ENCODE results near the gene MKS1.

Gene MKS1

DNA sequence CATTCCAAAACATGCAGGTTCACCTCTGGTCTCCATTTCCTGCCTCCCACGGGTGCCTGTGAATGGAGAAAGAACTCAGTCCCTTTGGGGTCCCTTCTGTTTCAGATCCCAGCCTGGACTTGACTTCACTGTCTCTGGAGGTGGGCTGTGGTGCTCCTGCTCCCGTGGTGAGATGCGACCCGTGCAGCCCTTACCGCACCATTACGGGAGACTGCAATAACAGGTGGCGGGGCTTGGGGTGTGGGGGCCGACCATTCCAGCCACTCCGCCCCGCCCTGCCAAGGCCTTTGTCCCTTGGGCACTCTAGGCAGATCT is 29.9 kb upstream of the MKS1 start:
- Histone ChIP-seq H3K36me3 (replicated peaks; ENCODE audit: insufficient read depth, low read length) (no peaks in the 10 kb centered on the region), H3F3A (ENCODE audit: insufficient read depth, low read length) (no peaks in the 10 kb centered on the region), H3K79me2 (ENCODE audit: low read length) (no peaks in the 10 kb centered on the region), H3K27ac (ENCODE audit: low read length) (no peak overlapping the region), H2AFZ (ENCODE audit: low read length) (no peak overlapping the region), H3K9me3 (replicated peaks; ENCODE audit: insufficient read depth, low read length) (no peaks in the 10 kb centered on the region), H3K4me3 (ENCODE audit: low read length) (no peak overlapping the region), H3K4me2 (ENCODE audit: low read depth, low read length) (no peak overlapping the region; the same call in 1 of the 2 replicates), H4K20me1 (ENCODE audit: insufficient read depth, low read length) (no peaks in the 10 kb centered on the region), H3K9me2 (replicated peaks; ENCODE audit: insufficient read depth, low read length) (no peaks in the 10 kb centered on the region), H3K27me3 (replicated peaks; ENCODE audit: insufficient read depth, low read length) (peaks cover 90% of the 10 kb centered on the region), H3K9ac (ENCODE audit: low read length) (no peak overlapping the region), H3K4me1 (ENCODE audit: low read length) (peaks cover 5% of the 10 kb centered on the region)
- no peak for TF ChIP-seq EZH2phosphoT487 (IDR thresholded peaks at IDR 0.05; ENCODE audit: low read length)
- TF ChIP-seq, protein P1, sequence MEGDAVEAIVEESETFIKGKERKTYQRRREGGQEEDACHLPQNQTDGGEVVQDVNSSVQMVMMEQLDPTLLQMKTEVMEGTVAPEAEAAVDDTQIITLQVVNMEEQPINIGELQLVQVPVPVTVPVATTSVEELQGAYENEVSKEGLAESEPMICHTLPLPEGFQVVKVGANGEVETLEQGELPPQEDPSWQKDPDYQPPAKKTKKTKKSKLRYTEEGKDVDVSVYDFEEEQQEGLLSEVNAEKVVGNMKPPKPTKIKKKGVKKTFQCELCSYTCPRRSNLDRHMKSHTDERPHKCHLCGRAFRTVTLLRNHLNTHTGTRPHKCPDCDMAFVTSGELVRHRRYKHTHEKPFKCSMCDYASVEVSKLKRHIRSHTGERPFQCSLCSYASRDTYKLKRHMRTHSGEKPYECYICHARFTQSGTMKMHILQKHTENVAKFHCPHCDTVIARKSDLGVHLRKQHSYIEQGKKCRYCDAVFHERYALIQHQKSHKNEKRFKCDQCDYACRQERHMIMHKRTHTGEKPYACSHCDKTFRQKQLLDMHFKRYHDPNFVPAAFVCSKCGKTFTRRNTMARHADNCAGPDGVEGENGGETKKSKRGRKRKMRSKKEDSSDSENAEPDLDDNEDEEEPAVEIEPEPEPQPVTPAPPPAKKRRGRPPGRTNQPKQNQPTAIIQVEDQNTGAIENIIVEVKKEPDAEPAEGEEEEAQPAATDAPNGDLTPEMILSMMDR (IDR thresholded peaks at IDR 0.05; ENCODE audit: low read length) = no peak
- no peak for TF ChIP-seq EZH2 (optimal IDR thresholded peaks at IDR 0.05; ENCODE audit: low read depth, low read length)
- DNase-seq = no peak

DNA sequence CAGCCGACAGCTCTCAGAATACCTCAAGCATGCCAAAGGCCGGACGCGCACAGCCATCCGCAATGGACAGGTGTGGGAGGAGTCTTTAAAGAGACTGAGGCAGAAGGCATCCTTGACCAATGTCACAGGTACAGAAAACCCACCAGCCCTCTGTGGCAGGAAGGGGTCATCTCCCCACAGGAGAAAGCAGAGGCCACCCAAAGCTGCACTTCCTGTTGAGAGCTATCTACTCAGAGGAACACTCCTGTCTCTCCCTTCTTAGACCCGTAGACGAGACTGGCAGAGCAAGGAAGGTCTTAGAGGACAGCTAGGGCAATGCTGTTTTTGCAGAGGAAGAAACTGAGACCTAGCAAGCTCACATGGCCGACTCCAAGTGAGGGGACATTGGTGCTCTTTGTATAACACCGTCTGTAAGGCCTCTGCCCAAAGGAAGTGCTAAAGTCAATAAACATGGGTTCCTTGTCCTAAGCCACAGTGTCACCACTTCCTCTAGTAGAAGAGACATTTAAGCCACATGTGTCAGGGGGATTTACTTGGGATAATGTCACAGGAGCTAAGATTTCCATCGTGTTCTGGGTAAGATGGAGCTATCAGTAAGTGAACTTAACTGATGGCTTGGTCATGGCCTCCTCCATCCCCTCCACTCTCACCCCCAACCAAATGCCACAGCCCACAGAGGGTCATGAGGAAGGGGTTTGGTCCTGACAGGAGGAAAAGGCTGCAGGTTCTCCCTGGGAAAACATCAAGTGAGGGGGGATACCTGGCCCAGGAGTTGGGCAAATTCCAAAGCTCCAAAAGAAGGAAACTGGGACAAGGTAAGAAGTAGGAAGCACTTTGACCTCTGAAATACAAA is 28.7 kb upstream of the MKS1 start:
- DNase-seq = no peak
- Histone ChIP-seq H3K9me2 (replicated peaks; ENCODE audit: insufficient read depth, low read length) (no peaks in the 10 kb centered on the region), H3K27me3 (replicated peaks; ENCODE audit: insufficient read depth, low read length) (peaks cover 91% of the 10 kb centered on the region), H3K4me2 (ENCODE audit: low read depth, low read length) (no peak overlapping the region), H3K36me3 (replicated peaks; ENCODE audit: insufficient read depth, low read length) (no peaks in the 10 kb centered on the region), H4K20me1 (ENCODE audit: insufficient read depth, low read length) (no peaks in the 10 kb centered on the region), H3K9me3 (replicated peaks; ENCODE audit: insufficient read depth, low read length) (no peaks in the 10 kb centered on the region), H3F3A (ENCODE audit: insufficient read depth, low read length) (no peaks in the 10 kb centered on the region), H2AFZ (ENCODE audit: low read length) (no peak overlapping the region), H3K4me1 (ENCODE audit: low read length) (peaks cover 5% of the 10 kb centered on the region), H3K9ac (ENCODE audit: low read length) (no peak overlapping the region), H3K27ac (ENCODE audit: low read length) (no peak overlapping the region), H3K4me3 (ENCODE audit: low read length) (no peak overlapping the region), H3K79me2 (ENCODE audit: low read length) (no peaks in the 10 kb centered on the region)
- TF ChIP-seq EZH2 (optimal IDR thresholded peaks at IDR 0.05; ENCODE audit: low read depth, low read length) (no peak), EZH2phosphoT487 (IDR thresholded peaks at IDR 0.05; ENCODE audit: low read length) (no peak)

DNA sequence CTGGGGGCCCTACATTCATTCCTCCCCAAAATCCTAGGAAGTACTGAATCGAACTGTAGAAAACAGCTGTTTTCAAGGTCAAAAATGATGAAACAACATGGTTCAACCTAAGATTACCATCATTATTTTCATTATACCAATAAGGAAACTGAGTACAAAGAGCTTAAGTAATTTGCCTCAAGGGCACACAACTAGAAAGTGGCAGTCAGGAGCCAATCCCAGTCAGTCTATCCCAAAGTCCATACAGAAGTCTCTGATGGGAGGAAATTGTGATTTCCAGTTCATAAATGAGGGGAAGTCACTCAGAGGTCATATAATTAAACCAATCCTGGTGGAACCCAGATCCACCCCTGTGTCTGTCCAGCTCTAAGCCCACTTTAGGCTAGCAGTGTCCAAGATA is 27.7 kb upstream of the MKS1 start:
- H3K9ac ChIP-seq (ENCODE audit: low read length) = no peak overlapping the region
- H3F3A ChIP-seq (ENCODE audit: insufficient read depth, low read length) = no peaks in the 10 kb centered on the region
- no peak overlapping the region for H2AFZ ChIP-seq (ENCODE audit: low read length)
- no peaks in the 10 kb centered on the region for H3K36me3 ChIP-seq (replicated peaks; ENCODE audit: insufficient read depth, low read length)
- no peaks in the 10 kb centered on the region for H3K9me3 ChIP-seq (replicated peaks; ENCODE audit: insufficient read depth, low read length)
- H3K9me2 ChIP-seq (replicated peaks; ENCODE audit: insufficient read depth, low read length) = no peaks in the 10 kb centered on the region
- H3K27me3 ChIP-seq (replicated peaks; ENCODE audit: insufficient read depth, low read length) = peaks cover 94% of the 10 kb centered on the region
- H3K4me1 ChIP-seq (ENCODE audit: low read length) = peaks cover 5% of the 10 kb centered on the region
- no peak overlapping the region for H3K4me3 ChIP-seq (ENCODE audit: low read length)
- H3K4me2 ChIP-seq (ENCODE audit: low read depth, low read length) = no peak overlapping the region
- TF ChIP-seq, protein P1 (IDR thresholded peaks at IDR 0.05; ENCODE audit: low read length) = no peak
- no peak for TF ChIP-seq EZH2 (optimal IDR thresholded peaks at IDR 0.05; ENCODE audit: low read depth, low read length)
- no peak for TF ChIP-seq EZH2phosphoT487 (IDR thresholded peaks at IDR 0.05; ENCODE audit: low read length)
- no peaks in the 10 kb centered on the region for H3K79me2 ChIP-seq (ENCODE audit: low read length)
- H4K20me1 ChIP-seq (ENCODE audit: insufficient read depth, low read length) = no peaks in the 10 kb centered on the region
- no peak for DNase-seq
- H3K27ac ChIP-seq (ENCODE audit: low read length) = no peak overlapping the region

DNA sequence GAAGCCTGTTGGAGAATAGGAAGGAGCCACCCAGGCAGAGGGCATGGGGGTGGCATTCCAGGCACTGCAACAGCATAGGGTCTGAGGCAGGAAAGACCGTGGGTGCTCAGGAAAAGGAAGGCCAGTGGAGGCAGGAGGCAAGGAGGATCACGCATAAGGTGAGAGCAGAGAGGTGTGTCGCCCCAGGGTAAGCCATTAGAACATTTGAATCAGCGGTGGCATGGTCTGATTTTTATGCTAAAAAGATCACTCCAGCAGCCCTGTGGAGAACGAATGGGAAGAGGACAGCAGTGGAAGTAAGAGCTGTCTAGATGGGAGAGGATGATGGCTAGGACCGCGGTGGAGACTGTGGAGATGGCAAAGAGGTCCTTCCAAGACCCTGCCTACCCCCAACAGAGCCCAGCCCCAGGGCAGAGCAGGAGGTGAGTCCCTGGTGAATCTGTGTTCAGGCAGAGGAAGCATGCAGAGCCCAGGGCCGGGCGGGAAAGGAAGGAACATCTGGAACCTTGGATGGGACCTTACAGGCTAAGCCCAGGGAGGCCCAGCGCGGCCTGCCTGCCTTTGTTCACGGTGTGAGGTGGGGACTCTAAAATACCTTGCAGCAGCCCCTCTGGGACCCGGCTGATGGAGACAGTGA is 27.2 kb upstream of the MKS1 start:
- no peak for TF ChIP-seq EZH2 (optimal IDR thresholded peaks at IDR 0.05; ENCODE audit: low read depth, low read length)
- TF ChIP-seq, protein P1 (IDR thresholded peaks at IDR 0.05; ENCODE audit: low read length) = no peak
- TF ChIP-seq EZH2phosphoT487 (IDR thresholded peaks at IDR 0.05; ENCODE audit: low read length) = no peak
- Histone ChIP-seq H4K20me1 (ENCODE audit: insufficient read depth, low read length) (no peaks in the 10 kb centered on the region), H3K79me2 (ENCODE audit: low read length) (no peaks in the 10 kb centered on the region), H3K27ac (ENCODE audit: low read length) (no peak overlapping the region), H3K4me3 (ENCODE audit: low read length) (no peak overlapping the region), H3F3A (ENCODE audit: insufficient read depth, low read length) (no peaks in the 10 kb centered on the region), H3K9me3 (replicated peaks; ENCODE audit: insufficient read depth, low read length) (no peaks in the 10 kb centered on the region), H3K4me1 (ENCODE audit: low read length) (peaks cover 5% of the 10 kb centered on the region), H3K4me2 (ENCODE audit: low read depth, low read length) (no peak overlapping the region), H2AFZ (ENCODE audit: low read length) (no peak overlapping the region), H3K27me3 (replicated peaks; ENCODE audit: insufficient read depth, low read length) (peaks cover 94% of the 10 kb centered on the region), H3K36me3 (replicated peaks; ENCODE audit: insufficient read depth, low read length) (no peaks in the 10 kb centered on the region), H3K9ac (ENCODE audit: low read length) (no peak overlapping the region), H3K9me2 (replicated peaks; ENCODE audit: insufficient read depth, low read length) (no peaks in the 10 kb centered on the region)
- DNase-seq = no peak

All from MM.1S (cell line).